Measurements from ENCODE around the gene SLC2A10.

- TF ChIP-seq POLR2A (IDR thresholded peaks at IDR 0.05), result no peak
- TF ChIP-seq CTCF (IDR thresholded peaks at IDR 0.05 in 4 of 5, conservative IDR thresholded peaks at IDR 0.05 in 1 of 5), result no peak
These were observed 67.9 kb downstream of the SLC2A10 start for GRCh38 chr20:46777331-46777730.
